Ascending aorta (tissue), 2 donors: ENCODE results near the gene ASB8. TPM values are rescaled to one million over a fixed set of nuclear protein-coding genes. Genes with fewer than 3 reads are reported as not detected.
A peak's percentile ranks its signal among the peaks of the same experiment; 100 is the strongest.

Experiments used
- DNase-seq, 2 donors: peaks; one replicate each; pipeline ENCODE4 v3.0.0-alpha.2; 2019; ENCODE audit warnings: low spot score in 2 of 2
- H3K27ac ChIP-seq, 2 donors: fragments of 200-600 bp; sonication (generic); one replicate each; pipeline ENCODE4 v1.5.1; 2016 to 2017; ENCODE audit warnings: mild to moderate bottlenecking in 1 of 2
- H3K27me3 ChIP-seq: fragments of 200-600 bp; sonication (generic); one replicate; pipeline ENCODE4 v1.5.1; 2017
- H3K36me3 ChIP-seq, 2 donors: fragments of 200-600 bp; sonication (generic); one replicate each; pipeline ENCODE4 v1.5.1; 2016
- H3K4me1 ChIP-seq, 2 donors: fragments of 200-600 bp; sonication (generic); one replicate each; pipeline ENCODE4 v1.5.1; 2016 to 2017; ENCODE audit warnings: mild to moderate bottlenecking in 1 of 2
- H3K4me3 ChIP-seq, 2 donors: fragments of 200-600 bp; sonication (generic); one replicate each; pipeline ENCODE4 v1.5.1; 2016 to 2017; ENCODE audit warnings: mild to moderate bottlenecking in 1 of 2
- H3K9me3 ChIP-seq, 2 donors: fragments of 200-600 bp; sonication (generic); one replicate each; pipeline ENCODE4 v1.5.1; 2016
- CTCF ChIP-seq, 3 experiments: fragments of 200-600 bp in 2 of 3; fragments of 450-650 bp in 1 of 3; sonication (generic) in 2 of 3; IDR thresholded peaks; one replicate each; pipeline ENCODE4 v1.5.1; 2016 to 2019; ENCODE audit warnings: antibody characterized with exemption in 3 of 3, mild to moderate bottlenecking in 1 of 3, moderate library complexity in 1 of 3
- intact Hi-C: fragments of 100-400 bp; cut with DNase I; formaldehyde crosslinking; loops from one replicate; pipeline ENCODE4 v1.15.1; 2023
- total RNA-seq: library from RNA; depleted of rRNA; stranded (reverse); fragments of >200 nt; gene quantifications from one replicate; pipeline ENCODE4 v1.1.0, GENCODE V29; 2016

The ASB8 gene
- total RNA-seq, 1 donor from 2014 or later, result 23.7 TPM

GRCh38 chr12:48199774-48200221 is 42.5 kb upstream of the ASB8 start:
- Histone ChIP-seq H3K27me3 (no peaks in the 10 kb centered on the region), H3K27ac (peak overlapping the region in 1 of 2 donors; percentile 97), H3K4me3 (peak overlapping the region in 1 of 2 donors; percentile 93), H3K36me3 (peaks cover 0 to 3% of the 10 kb centered on the region in 2 donors), H3K9me3 (peaks cover 0 to 32% of the 10 kb centered on the region in 2 donors), H3K4me1 (peaks cover 0 to 2% of the 10 kb centered on the region in 2 donors)
- no peak for DNase-seq
- no peak for TF ChIP-seq CTCF (IDR thresholded peaks at IDR 0.05)
- intact Hi-C loops, result loop anchor here (2.0 to 5.0 kb wide), 4 partner anchors 43 to 483 kb away; partner anchors contain the start of genes ASB8, KANSL2 and SENP1

GRCh38 chr12:48198985-48199384 is 41.7 kb upstream of the ASB8 start:
- Histone ChIP-seq H3K4me3 (peak overlapping the region; percentile 70 to 93), H3K27me3 (no peaks in the 10 kb centered on the region), H3K36me3 (peaks cover 0 to 3% of the 10 kb centered on the region in 2 donors), H3K9me3 (peaks cover 0 to 24% of the 10 kb centered on the region in 2 donors), H3K27ac (peak overlapping the region; percentile 97 to 99), H3K4me1 (peaks cover 0 to 2% of the 10 kb centered on the region in 2 donors)
- no peak for DNase-seq
- no peak for TF ChIP-seq CTCF (IDR thresholded peaks at IDR 0.05)
- intact Hi-C loops, result loop anchor here (1.0 to 5.0 kb wide), 6 partner anchors 16 to 484 kb away; partner anchors contain the start of genes ASB8, CCDC184, KANSL2 and SENP1

GRCh38 chr12:48198672-48198971 is 41.3 kb upstream of the ASB8 start:
- H3K9me3 ChIP-seq, result peaks cover 0 to 21% of the 10 kb centered on the region in 2 donors
- intact Hi-C loops, result loop anchor here (1.0 to 5.0 kb wide), 6 partner anchors 15 to 484 kb away; partner anchors contain the start of genes ASB8, CCDC184, KANSL2 and SENP1
- H3K27me3 ChIP-seq, result no peaks in the 10 kb centered on the region
- peak overlapping the region; percentile 97 to 99 for H3K27ac ChIP-seq
- H3K36me3 ChIP-seq, result no peaks in the 10 kb centered on the region
- no peak for TF ChIP-seq CTCF (IDR thresholded peaks at IDR 0.05)
- DNase-seq, result peak in 1 of 2 donors; percentile 72
- peaks cover 0 to 2% of the 10 kb centered on the region in 2 donors for H3K4me1 ChIP-seq
- H3K4me3 ChIP-seq, result peak overlapping the region; percentile 70 to 93

GRCh38 chr12:48197971-48198671 is 40.8 kb upstream of the ASB8 start:
- intact Hi-C loops, result loop anchor here (1.0 to 5.0 kb wide), 6 partner anchors 15 to 485 kb away; partner anchors contain the start of genes ASB8, CCDC184, KANSL2 and SENP1
- Histone ChIP-seq H3K9me3 (peaks cover 0 to 17% of the 10 kb centered on the region in 2 donors), H3K4me1 (peaks cover 0 to 2% of the 10 kb centered on the region in 2 donors), H3K4me3 (peak overlapping the region; percentile 70 to 93), H3K36me3 (no peaks in the 10 kb centered on the region), H3K27ac (peak overlapping the region; percentile 97 to 99), H3K27me3 (no peaks in the 10 kb centered on the region)
- no peak for TF ChIP-seq CTCF (IDR thresholded peaks at IDR 0.05)
- DNase-seq, result peak; percentile 95 to 99

- H3K4me3 ChIP-seq, result peak overlapping the region; percentile 70 to 93
- H3K4me1 ChIP-seq, result peaks cover 0 to 2% of the 10 kb centered on the region in 2 donors
- no peaks in the 10 kb centered on the region for H3K27me3 ChIP-seq
- H3K9me3 ChIP-seq, result peaks cover 0 to 12% of the 10 kb centered on the region in 2 donors
- no peaks in the 10 kb centered on the region for H3K36me3 ChIP-seq
- TF ChIP-seq CTCF (IDR thresholded peaks at IDR 0.05), result peak; percentile 21 to 61 (median 37)
- intact Hi-C loops, result loop anchor here (5.0 kb wide), 2 partner anchors 90 to 375 kb away; partner anchors contain the start of gene SENP1
- DNase-seq, result no peak
- peak overlapping the region; percentile 97 to 99 for H3K27ac ChIP-seq
Observed at GRCh38 chr12:48197549-48197970, 40.2 kb upstream of the ASB8 start.
